DOHH2 (cell line): Measurements from ENCODE around the gene SLC44A1.

Source experiments
- H3F3A ChIP-seq: fragments of 200-600 bp; sonication (generic), shearing (Covaris generic); 2 replicates; pipeline ENCODE4 v1.6.0; 2016; ENCODE audit warnings: antibody characterized with exemption, mild to moderate bottlenecking; ENCODE audit not compliant: control insufficient read depth, insufficient read depth
- H3K27ac ChIP-seq: fragments of 200-600 bp; sonication (generic); 2 replicates; pipeline ENCODE4 v1.5.1; 2014; ENCODE audit warnings: low read depth, mild to moderate bottlenecking, low read length, moderate library complexity
- H3K27me3 ChIP-seq: fragments of 200-600 bp; sonication (generic); 2 replicates; pipeline ENCODE4 v1.6.1; 2014; ENCODE audit warnings: mild to moderate bottlenecking, low read length, mixed read lengths; ENCODE audit not compliant: control insufficient read depth
- H3K36me3 ChIP-seq: fragments of 200-600 bp; sonication (generic); 2 replicates; pipeline ENCODE4 v1.6.1; 2014; ENCODE audit warnings: mild to moderate bottlenecking, low read length, moderate library complexity, mixed read lengths; ENCODE audit not compliant: control insufficient read depth
- H3K4me1 ChIP-seq: fragments of 200-600 bp; sonication (generic); 2 replicates; pipeline ENCODE4 v1.6.1; 2014; ENCODE audit warnings: mild to moderate bottlenecking, low read length, mixed read lengths; ENCODE audit not compliant: control insufficient read depth
- H3K4me2 ChIP-seq: fragments of 200-600 bp; sonication (generic); 2 replicates; pipeline ENCODE4 v1.6.0; 2014; ENCODE audit warnings: mild to moderate bottlenecking, low read length, moderate library complexity
- H3K4me3 ChIP-seq: fragments of 200-600 bp; sonication (generic); 2 replicates; pipeline ENCODE4 v1.5.1; 2014; ENCODE audit warnings: mild to moderate bottlenecking, low read length, mixed read lengths
- H3K79me2 ChIP-seq: fragments of 200-600 bp; sonication (generic); 2 replicates; pipeline ENCODE4 v1.6.1; 2014; ENCODE audit warnings: mild to moderate bottlenecking, low read length, mixed read lengths; ENCODE audit not compliant: control insufficient read depth
- H3K9me2 ChIP-seq: fragments of 200-600 bp; sonication (generic); replicated peaks from 2 replicates; pipeline ENCODE4 v1.6.1; 2014; ENCODE audit warnings: mild to moderate bottlenecking, low read length, mixed read lengths; ENCODE audit not compliant: control insufficient read depth
- H3K9me3 ChIP-seq: fragments of 200-600 bp; sonication (generic); 2 replicates; pipeline ENCODE4 v1.6.1; 2014; ENCODE audit warnings: antibody characterized with exemption, low read length, mixed read lengths; ENCODE audit not compliant: control insufficient read depth, insufficient read depth
- H4K20me1 ChIP-seq: fragments of 200-600 bp; sonication (generic); 2 replicates; pipeline ENCODE4 v1.6.0; 2014; ENCODE audit warnings: low read depth, mild to moderate bottlenecking, antibody characterized with exemption, low read length, moderate library complexity; ENCODE audit not compliant: control insufficient read depth, insufficient read depth
- EZH2phosphoT487 ChIP-seq: fragments of 200-600 bp; sonication (generic); IDR thresholded peaks from 2 replicates; pipeline ENCODE4 v1.6.1; 2017; ENCODE audit warnings: borderline replicate concordance, mild to moderate bottlenecking, antibody characterized with exemption, low read length, moderate library complexity, mixed read lengths
- TF ChIP-seq, protein P1 (sequence below): fragments of 200-600 bp; sonication (generic); IDR thresholded peaks from one replicate; pipeline ENCODE4 v1.5.1; 2014; ENCODE audit warnings: antibody characterized with exemption, mild to moderate bottlenecking, low read depth, low read length; ENCODE audit not compliant: poor library complexity, severe bottlenecking

SLC44A1 gene

DNA sequence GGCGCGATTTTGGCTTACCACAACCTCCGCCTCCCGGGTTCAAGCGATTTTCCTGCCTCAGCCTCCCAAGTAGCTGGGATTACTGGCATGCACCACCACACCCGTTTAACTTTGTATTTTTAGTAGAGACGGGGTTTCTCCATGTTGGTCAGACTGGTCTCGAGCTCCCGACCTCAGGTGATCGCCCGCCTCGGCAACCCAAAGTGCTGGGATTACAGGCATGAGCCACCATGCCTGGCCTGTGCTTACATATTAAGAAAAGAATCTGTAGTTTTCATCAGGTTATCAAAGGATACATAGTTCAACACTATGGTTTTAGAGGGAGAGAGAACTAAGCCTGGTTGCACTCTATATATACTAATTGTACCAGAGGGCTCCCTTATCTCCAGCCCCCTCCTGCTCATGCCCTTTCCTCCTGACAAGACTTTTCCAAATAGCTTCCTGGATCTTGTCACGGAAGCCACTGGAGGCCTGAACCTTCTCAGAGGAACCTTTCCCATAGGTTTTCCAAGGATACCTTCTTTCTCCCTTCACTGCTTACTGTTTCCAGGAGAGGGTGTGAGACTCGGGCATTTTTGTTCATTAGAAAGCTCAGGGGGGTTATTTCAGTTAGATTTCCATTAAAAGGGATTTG is 53.1 kb downstream of the SLC44A1 start:
- no peak overlapping the region for H3K4me2 ChIP-seq

DNA sequence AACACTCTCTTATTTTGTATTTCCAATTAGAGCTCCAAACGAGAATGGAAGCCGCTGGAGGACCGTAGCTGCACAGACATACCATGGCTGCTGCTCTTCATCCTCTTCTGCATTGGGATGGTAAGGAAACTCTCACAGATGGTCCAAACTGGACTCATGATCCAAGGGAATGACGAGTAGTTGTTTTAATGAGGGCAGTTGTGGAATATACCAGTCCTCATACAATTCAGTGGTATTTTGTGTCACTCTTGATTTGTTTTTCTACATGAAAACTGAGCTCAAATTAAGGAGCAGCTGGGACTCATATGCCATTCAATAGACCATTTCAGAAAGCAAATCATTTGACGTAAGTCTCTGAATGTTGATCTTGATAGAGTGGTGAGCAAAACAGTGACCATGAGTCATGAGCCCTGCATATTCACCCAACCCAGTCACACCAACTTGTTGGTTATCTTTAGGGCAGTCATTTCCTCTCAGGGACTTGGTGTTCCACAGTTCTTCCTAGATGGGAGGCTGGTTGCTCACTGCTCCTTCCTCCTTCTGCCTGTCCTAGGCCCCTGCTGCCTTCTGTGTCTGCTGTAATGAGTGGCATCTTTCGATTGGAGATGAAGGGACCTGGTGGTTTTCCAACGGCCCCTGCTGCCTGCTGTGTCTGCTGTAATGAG is 54.9 kb downstream of the SLC44A1 start:
- H3K79me2 ChIP-seq: no peaks in the 10 kb centered on the region
- no peak for TF ChIP-seq EZH2phosphoT487
- TF ChIP-seq, protein P1, sequence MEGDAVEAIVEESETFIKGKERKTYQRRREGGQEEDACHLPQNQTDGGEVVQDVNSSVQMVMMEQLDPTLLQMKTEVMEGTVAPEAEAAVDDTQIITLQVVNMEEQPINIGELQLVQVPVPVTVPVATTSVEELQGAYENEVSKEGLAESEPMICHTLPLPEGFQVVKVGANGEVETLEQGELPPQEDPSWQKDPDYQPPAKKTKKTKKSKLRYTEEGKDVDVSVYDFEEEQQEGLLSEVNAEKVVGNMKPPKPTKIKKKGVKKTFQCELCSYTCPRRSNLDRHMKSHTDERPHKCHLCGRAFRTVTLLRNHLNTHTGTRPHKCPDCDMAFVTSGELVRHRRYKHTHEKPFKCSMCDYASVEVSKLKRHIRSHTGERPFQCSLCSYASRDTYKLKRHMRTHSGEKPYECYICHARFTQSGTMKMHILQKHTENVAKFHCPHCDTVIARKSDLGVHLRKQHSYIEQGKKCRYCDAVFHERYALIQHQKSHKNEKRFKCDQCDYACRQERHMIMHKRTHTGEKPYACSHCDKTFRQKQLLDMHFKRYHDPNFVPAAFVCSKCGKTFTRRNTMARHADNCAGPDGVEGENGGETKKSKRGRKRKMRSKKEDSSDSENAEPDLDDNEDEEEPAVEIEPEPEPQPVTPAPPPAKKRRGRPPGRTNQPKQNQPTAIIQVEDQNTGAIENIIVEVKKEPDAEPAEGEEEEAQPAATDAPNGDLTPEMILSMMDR: no peak
- no peaks in the 10 kb centered on the region for H3F3A ChIP-seq
- H3K36me3 ChIP-seq: peaks cover 9% of the 10 kb centered on the region; the same call in 1 of the 2 replicates
- H3K4me2 ChIP-seq: no peak overlapping the region
- H3K27me3 ChIP-seq: no peaks in the 10 kb centered on the region
- no peak overlapping the region for H3K27ac ChIP-seq
- no peaks in the 10 kb centered on the region for H3K9me3 ChIP-seq
- H3K4me3 ChIP-seq: no peak overlapping the region
- no peaks in the 10 kb centered on the region for H3K9me2 ChIP-seq
- no peaks in the 10 kb centered on the region for H4K20me1 ChIP-seq
- H3K4me1 ChIP-seq: no peaks in the 10 kb centered on the region

More for the DNA sequence above, 53.1 kb downstream of the SLC44A1 start:
- H3K27ac ChIP-seq: no peak overlapping the region
- peaks cover 9% of the 10 kb centered on the region; the same call in 1 of the 2 replicates for H3K36me3 ChIP-seq
- no peaks in the 10 kb centered on the region for H3K9me3 ChIP-seq
- no peaks in the 10 kb centered on the region for H4K20me1 ChIP-seq
- TF ChIP-seq, protein P1: no peak
- TF ChIP-seq EZH2phosphoT487: no peak
- H3F3A ChIP-seq: no peaks in the 10 kb centered on the region
- H3K79me2 ChIP-seq: no peaks in the 10 kb centered on the region
- H3K27me3 ChIP-seq: no peaks in the 10 kb centered on the region
- H3K4me3 ChIP-seq: no peak overlapping the region
- no peaks in the 10 kb centered on the region for H3K4me1 ChIP-seq
- H3K9me2 ChIP-seq: no peaks in the 10 kb centered on the region

DNA sequence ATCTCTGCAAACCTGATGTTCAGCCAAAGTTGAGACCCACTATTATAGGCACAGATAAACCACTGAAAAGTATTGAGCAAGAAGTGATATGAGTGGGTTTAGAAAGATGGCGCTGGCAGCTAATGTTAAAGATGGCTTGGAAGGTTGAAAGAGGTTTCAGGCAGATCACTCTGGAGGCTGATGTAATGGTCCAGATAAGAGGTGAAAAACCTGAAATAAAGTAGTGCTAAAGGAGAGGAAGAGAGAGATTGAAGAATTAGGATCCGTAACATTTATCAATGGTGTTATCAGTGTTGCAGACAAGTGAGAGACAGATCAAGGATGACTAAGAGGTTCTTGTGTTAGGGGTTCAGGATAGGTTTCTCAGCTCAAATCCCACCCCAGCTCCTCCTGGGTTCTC is 58.3 kb downstream of the SLC44A1 start:
- H3K36me3 ChIP-seq: peaks cover 9% of the 10 kb centered on the region; the same call in 1 of the 2 replicates
- TF ChIP-seq, protein P1: no peak
- TF ChIP-seq EZH2phosphoT487: no peak
- H3K9me3 ChIP-seq: no peaks in the 10 kb centered on the region
- no peaks in the 10 kb centered on the region for H3F3A ChIP-seq
- no peaks in the 10 kb centered on the region for H3K79me2 ChIP-seq
- H3K9me2 ChIP-seq: no peaks in the 10 kb centered on the region
- no peak overlapping the region for H3K4me3 ChIP-seq
- no peak overlapping the region for H3K4me2 ChIP-seq
- H3K27ac ChIP-seq: no peak overlapping the region
- no peaks in the 10 kb centered on the region for H3K27me3 ChIP-seq
- H3K4me1 ChIP-seq: peaks cover 4% of the 10 kb centered on the region
- no peaks in the 10 kb centered on the region for H4K20me1 ChIP-seq
